IPS-15b (cell line): Measurements from ENCODE around the gene DRGX.

ENCODE experiments used
- H3K27me3 ChIP-seq: one replicate; pipeline ENCODE4 v1.6.1; 2013; ENCODE audit warnings: low read length; ENCODE audit not compliant: control insufficient read depth, insufficient read depth
- H3K36me3 ChIP-seq: one replicate; pipeline ENCODE4 v1.6.1; 2013; ENCODE audit warnings: low read length; ENCODE audit not compliant: control insufficient read depth, insufficient read depth
- H3K4me1 ChIP-seq: one replicate; pipeline ENCODE4 v1.6.1; 2013; ENCODE audit warnings: mild to moderate bottlenecking, low read length; ENCODE audit not compliant: control insufficient read depth, insufficient read depth
- H3K4me3 ChIP-seq: one replicate; pipeline ENCODE4 v1.5.1; 2013; ENCODE audit warnings: low read depth, low read length
- H3K9ac ChIP-seq: one replicate; pipeline ENCODE4 v1.6.1; 2013; ENCODE audit warnings: low read depth, mild to moderate bottlenecking, low read length
- H3K9me3 ChIP-seq: one replicate; pipeline ENCODE4 v1.6.1; 2013; ENCODE audit warnings: mild to moderate bottlenecking, low read length; ENCODE audit not compliant: control insufficient read depth, insufficient read depth

DRGX gene

GRCh38 chr10:49347342-49347741, 48.5 kb downstream of the DRGX start:
- Histone ChIP-seq H3K27me3 (no peaks in the 10 kb centered on the region), H3K9me3 (no peaks in the 10 kb centered on the region), H3K4me1 (no peaks in the 10 kb centered on the region), H3K36me3 (no peaks in the 10 kb centered on the region), H3K4me3 (no peak overlapping the region), H3K9ac (no peak overlapping the region)

- no peaks in the 10 kb centered on the region for H3K9me3 ChIP-seq
- no peak overlapping the region for H3K4me3 ChIP-seq
- H3K4me1 ChIP-seq = no peaks in the 10 kb centered on the region
- no peak overlapping the region for H3K9ac ChIP-seq
- H3K36me3 ChIP-seq = no peaks in the 10 kb centered on the region
- no peaks in the 10 kb centered on the region for H3K27me3 ChIP-seq
Observed at GRCh38 chr10:49344840-49345239, 51.0 kb downstream of the DRGX start.

DNA sequence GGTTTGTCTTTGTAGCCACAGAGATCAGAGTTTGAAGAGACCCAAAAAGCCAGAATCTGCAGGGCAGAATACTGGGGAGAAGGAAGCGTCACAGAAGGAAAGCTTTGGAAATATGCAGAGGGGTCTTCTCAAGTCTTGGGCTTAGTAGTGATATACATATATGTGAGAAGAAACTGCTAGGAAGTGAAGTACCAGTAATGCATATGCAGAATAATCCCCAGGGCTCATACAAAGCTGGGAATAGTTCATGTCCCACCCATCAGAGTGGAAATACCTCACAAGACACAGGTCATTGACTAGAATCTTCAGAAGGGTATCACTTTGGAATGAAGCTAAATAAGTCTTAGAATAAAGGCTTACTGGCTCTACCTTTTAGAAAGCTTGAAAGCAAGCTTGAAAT, 57.3 kb downstream of the DRGX start:
- Histone ChIP-seq H3K27me3 (no peaks in the 10 kb centered on the region), H3K36me3 (no peaks in the 10 kb centered on the region), H3K9ac (no peak overlapping the region), H3K4me1 (no peaks in the 10 kb centered on the region), H3K9me3 (no peaks in the 10 kb centered on the region), H3K4me3 (no peak overlapping the region)

DNA sequence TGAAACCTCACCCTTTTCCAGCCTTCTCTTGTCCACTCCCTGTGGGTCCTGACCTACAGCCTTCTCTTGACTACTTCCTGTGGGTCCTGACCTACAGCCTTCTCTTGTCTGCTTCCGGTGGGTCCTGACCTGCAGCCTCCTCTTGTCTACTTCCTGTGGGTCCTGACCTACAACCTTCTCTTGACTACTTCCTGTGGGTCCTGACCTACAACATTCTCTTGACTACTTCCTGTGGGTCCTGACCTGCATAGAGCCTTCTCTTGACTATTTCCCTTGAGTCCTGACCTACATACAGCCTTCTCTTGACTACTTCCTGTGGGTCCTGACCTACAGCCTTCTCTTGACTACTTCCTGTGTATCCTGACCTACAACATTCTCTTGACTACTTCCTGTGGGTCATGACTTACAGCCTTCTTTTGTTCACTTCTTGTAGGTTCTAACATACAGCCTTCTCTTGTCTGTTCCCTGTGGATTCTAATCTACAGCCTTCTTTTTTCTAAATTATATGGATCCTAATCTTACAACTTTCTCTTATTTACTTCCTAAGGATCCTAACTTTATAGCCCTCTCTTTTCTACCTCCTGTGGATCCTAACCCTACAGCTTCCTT, 60.4 kb downstream of the DRGX start:
- H3K27me3 ChIP-seq = no peaks in the 10 kb centered on the region
- H3K36me3 ChIP-seq = no peaks in the 10 kb centered on the region
- no peak overlapping the region for H3K4me3 ChIP-seq

DNA sequence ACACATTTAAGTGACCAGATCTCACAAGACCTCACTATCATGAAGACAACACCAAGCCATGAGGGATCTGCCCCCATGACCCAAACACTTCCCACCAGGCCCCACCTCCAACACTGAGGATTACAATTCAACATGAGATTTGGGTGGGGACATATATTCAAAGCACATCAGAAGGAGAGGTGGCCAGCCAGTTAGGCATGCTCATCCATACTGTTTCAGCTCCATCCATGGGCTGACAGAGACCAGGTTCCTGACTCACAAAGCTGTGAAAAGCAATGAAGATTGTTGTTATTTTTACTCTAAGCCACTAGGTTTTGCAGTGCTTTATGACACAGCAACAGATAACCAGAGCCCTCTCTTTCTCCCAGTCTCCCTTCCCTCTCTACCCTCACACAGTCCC, 60.9 kb downstream of the DRGX start:
- H3K9ac ChIP-seq = no peak overlapping the region
- H3K4me3 ChIP-seq = no peak overlapping the region
- H3K9me3 ChIP-seq = no peaks in the 10 kb centered on the region
- H3K27me3 ChIP-seq = no peaks in the 10 kb centered on the region
- H3K36me3 ChIP-seq = no peaks in the 10 kb centered on the region
- H3K4me1 ChIP-seq = no peaks in the 10 kb centered on the region

More for the DNA sequence above, 60.4 kb downstream of the DRGX start:
- H3K9ac ChIP-seq = no peak overlapping the region
- no peaks in the 10 kb centered on the region for H3K9me3 ChIP-seq
- H3K4me1 ChIP-seq = no peaks in the 10 kb centered on the region

DNA sequence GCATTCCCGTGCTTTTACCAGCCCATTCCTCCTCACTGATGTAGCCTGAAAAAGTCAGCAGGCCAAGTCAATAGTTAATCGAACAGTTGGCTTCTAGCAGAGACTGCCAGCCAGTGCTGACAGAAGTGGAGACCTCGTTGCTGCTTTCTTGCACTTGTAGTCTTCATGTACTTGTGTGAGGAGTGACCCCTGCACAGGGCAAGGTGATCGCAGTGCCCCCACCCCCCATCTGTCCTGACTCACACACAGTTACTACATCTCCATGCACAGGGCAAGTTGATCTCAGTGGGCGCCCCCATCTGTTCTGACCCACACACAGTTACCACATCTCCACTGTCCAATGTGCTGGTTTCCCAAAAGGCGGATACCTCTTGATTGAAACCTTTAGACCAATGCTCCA, 62.7 kb downstream of the DRGX start:
- Histone ChIP-seq H3K4me3 (no peak overlapping the region), H3K9me3 (no peaks in the 10 kb centered on the region), H3K36me3 (no peaks in the 10 kb centered on the region), H3K4me1 (no peaks in the 10 kb centered on the region), H3K9ac (no peak overlapping the region), H3K27me3 (no peaks in the 10 kb centered on the region)

DNA sequence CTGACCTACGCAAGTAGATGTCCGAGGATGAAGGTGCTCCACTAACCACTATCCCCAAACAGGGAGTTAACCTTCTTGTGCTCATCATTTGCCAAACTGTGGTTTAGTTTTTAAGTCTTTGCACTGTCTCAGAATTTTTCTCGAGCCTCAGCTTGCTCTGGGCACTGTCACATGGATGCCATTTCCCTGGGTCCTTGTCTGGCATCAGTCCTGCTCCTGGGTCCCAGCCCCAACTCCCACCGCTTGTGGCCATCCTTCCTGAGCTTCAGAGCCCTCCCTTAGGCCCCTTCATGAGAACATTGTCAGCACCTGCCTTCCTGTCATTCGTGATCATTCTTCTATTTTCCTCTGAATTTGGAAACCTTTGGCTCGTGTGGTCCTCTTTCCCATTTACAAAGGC, 63.1 kb downstream of the DRGX start:
- Histone ChIP-seq H3K36me3 (no peaks in the 10 kb centered on the region), H3K27me3 (no peaks in the 10 kb centered on the region), H3K4me1 (no peaks in the 10 kb centered on the region), H3K9me3 (no peaks in the 10 kb centered on the region), H3K4me3 (no peak overlapping the region), H3K9ac (no peak overlapping the region)

DNA sequence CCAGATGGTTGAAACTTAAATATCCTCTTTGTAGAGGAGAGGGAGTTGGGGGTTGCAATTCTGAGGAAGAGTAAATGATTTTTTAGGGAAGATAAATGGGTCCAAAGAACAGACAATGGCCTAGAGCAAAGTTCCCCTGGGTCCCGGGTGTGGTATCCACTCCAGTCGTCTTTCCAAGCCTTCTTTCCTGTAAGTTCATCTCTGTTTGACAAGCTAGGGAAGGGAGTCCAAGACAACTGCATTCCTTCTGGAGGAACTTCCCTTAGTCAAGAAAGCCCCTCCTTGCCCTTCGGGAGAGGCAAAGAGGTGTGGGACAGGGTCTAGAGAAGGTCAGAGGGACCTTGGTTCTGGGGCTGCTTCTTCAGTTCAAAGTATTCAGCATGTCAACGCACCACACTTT, 63.6 kb downstream of the DRGX start:
- no peaks in the 10 kb centered on the region for H3K27me3 ChIP-seq

DNA sequence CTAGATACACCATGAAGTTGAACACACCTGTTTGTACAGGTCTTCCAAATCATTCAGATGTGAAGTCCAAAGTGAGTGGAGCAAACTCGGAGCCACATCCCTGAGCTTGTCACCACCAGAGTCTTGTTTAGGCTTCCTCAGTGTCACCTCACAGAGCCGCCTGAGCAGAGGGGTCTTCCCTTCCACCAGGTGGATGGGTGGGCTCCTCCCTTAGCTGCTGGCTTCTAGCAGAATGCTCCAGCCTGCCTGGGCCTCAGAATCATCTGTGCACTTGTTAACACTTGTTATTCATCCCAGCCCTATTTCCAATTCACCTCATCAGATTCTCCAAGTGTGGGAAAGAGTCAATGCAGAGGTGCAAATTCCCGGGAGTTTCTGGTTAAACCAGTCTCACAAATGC, 64.5 kb downstream of the DRGX start:
- Histone ChIP-seq H3K4me1 (no peaks in the 10 kb centered on the region), H3K4me3 (no peak overlapping the region), H3K27me3 (no peaks in the 10 kb centered on the region), H3K9ac (no peak overlapping the region), H3K36me3 (no peaks in the 10 kb centered on the region), H3K9me3 (no peaks in the 10 kb centered on the region)

More for the DNA sequence above, 63.6 kb downstream of the DRGX start:
- H3K4me3 ChIP-seq = no peak overlapping the region
- H3K9ac ChIP-seq = no peak overlapping the region
- no peaks in the 10 kb centered on the region for H3K36me3 ChIP-seq
- no peaks in the 10 kb centered on the region for H3K9me3 ChIP-seq
- no peaks in the 10 kb centered on the region for H3K4me1 ChIP-seq

- Histone ChIP-seq H3K4me1 (no peaks in the 10 kb centered on the region), H3K9ac (no peak overlapping the region), H3K27me3 (no peaks in the 10 kb centered on the region), H3K4me3 (no peak overlapping the region), H3K36me3 (no peaks in the 10 kb centered on the region), H3K9me3 (no peaks in the 10 kb centered on the region)
Observed at GRCh38 chr10:49330127-49330665, 65.7 kb downstream of the DRGX start.

DNA sequence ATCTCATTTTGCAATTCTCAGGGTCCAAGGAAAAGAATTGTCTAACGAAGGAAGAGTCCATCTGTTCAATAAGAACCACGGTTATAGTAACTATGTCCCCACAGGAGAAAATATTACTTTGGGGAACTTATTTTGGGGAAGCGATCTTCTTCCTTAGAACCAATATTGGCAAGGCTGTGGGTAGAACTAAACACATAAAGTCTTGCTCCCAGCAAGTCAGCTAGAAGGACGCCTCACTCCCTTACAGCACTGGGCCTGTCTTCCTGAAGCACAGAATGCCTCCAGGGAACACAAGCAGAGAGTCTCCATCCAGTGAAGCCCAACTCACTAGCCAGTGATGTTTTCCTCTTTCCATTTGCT, 66.8 kb downstream of the DRGX start:
- H3K4me1 ChIP-seq = no peaks in the 10 kb centered on the region
- no peaks in the 10 kb centered on the region for H3K36me3 ChIP-seq
- no peaks in the 10 kb centered on the region for H3K9me3 ChIP-seq
- H3K9ac ChIP-seq = no peak overlapping the region
- no peak overlapping the region for H3K4me3 ChIP-seq
- no peaks in the 10 kb centered on the region for H3K27me3 ChIP-seq

DNA sequence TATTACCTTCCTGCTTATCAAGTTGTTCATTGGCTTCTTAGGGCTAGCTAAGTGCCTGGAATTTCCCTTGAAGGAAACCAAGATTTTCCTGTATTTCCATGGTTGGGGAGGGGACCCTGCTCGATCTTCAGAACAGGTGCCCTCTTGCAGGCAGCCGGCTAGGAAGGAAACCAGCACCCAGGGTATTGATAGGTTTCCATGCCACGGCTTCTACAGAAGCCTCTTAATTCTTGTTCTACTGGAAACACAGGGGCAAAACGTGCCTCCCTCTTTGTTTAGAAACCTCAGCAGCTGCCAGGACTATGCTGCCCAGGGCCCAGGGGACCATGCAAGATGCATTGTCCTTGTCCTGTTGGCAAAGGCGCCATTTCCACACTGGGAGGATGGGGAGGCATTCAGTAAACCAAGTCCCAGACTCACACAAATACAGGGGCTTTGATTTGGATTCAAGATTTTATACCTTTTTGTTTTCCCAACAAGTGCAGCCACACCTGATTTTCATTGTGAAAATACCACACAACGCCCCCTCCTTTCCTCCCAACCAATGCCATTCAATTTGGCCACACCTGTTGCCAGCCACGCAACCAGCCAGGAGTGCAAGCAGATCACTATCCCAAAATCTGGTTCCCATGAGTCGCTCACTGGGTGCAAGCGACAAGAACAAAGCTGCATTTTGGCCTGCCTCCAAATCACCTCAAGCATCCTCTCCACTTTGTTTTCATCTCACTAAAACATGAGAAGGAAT, 67.3 kb downstream of the DRGX start:
- Histone ChIP-seq H3K27me3 (no peaks in the 10 kb centered on the region), H3K9ac (no peak overlapping the region), H3K4me3 (no peak overlapping the region), H3K36me3 (no peaks in the 10 kb centered on the region), H3K9me3 (no peaks in the 10 kb centered on the region), H3K4me1 (no peaks in the 10 kb centered on the region)
